Keratinocyte (primary cell): Measurements from ENCODE around the gene HMGCS2. TPM values are rescaled to one million over a fixed set of nuclear protein-coding genes. Genes with fewer than 3 reads are reported as not detected.

Source experiments
- DNase-seq: peaks from one replicate; pipeline ENCODE4 v3.0.0-alpha.2; 2011; ENCODE audit warnings: low read depth, missing footprints, low spot score
- FAIRE-seq: peaks from 2 replicates; lab custom pipeline; 2011; peaks lifted over from hg19 to GRCh38; lab: Jason Lieb, UNC
- H2AFZ ChIP-seq: 2 replicates; pipeline ENCODE4 v1.6.0; 2012; ENCODE audit warnings: low read length, control low read depth, inconsistent platforms; ENCODE audit not compliant: control insufficient read depth
- H3K27ac ChIP-seq: 2 replicates; pipeline ENCODE4 v1.5.1; 2011; ENCODE audit warnings: low read length; ENCODE audit not compliant: control insufficient read depth, insufficient read depth
- H3K27me3 ChIP-seq: 3 replicates; pipeline ENCODE4 v1.6.0; 2011; ENCODE audit warnings: low read length; ENCODE audit not compliant: control insufficient read depth, insufficient read depth; ENCODE audit errors: extremely low read depth
- H3K36me3 ChIP-seq, 2 experiments: 2 replicates in 1 of 2; 3 replicates in 1 of 2; pipeline ENCODE4 v1.5.1; 2011; ENCODE audit warnings: low read length in 2 of 2, mild to moderate bottlenecking in 1 of 2; ENCODE audit not compliant: control insufficient read depth in 2 of 2, insufficient read depth in 2 of 2; ENCODE audit errors: extremely low read depth in 1 of 2
- H3K4me1 ChIP-seq: 3 replicates; pipeline ENCODE4 v1.5.1; 2011; ENCODE audit warnings: low read length; ENCODE audit not compliant: control insufficient read depth, insufficient read depth; ENCODE audit errors: extremely low read depth
- H3K4me2 ChIP-seq: 3 replicates; pipeline ENCODE4 v1.6.0; 2011; ENCODE audit warnings: low read depth, low read length; ENCODE audit not compliant: control insufficient read depth, insufficient read depth; ENCODE audit errors: extremely low read depth
- H3K4me3 ChIP-seq, 3 experiments: fragments of 200-600 bp in 1 of 3; sonication (generic) in 1 of 3; 2 replicates in 2 of 3; 3 replicates in 1 of 3; pipeline ENCODE4 v1.5.1; 2011 to 2016; ENCODE audit warnings: low read length in 3 of 3, mild to moderate bottlenecking in 3 of 3, control low read depth in 2 of 3, inconsistent platforms in 1 of 3, low read depth in 1 of 3, mixed read lengths in 1 of 3, mixed run types in 1 of 3, moderate library complexity in 1 of 3; ENCODE audit not compliant: control insufficient read depth in 2 of 3, insufficient read depth in 2 of 3; ENCODE audit errors: extremely low read depth in 1 of 3
- H3K79me2 ChIP-seq: 2 replicates; pipeline ENCODE4 v1.6.0; 2012; ENCODE audit warnings: low read length; ENCODE audit not compliant: control insufficient read depth, insufficient read depth
- H3K9ac ChIP-seq: 3 replicates; pipeline ENCODE4 v1.6.0; 2011; ENCODE audit warnings: low read length; ENCODE audit not compliant: control insufficient read depth, insufficient read depth; ENCODE audit errors: extremely low read depth
- H3K9me1 ChIP-seq: 3 replicates; pipeline ENCODE4 v1.6.0; 2011; ENCODE audit warnings: low read length; ENCODE audit not compliant: control insufficient read depth, insufficient read depth; ENCODE audit errors: extremely low read depth
- H3K9me3 ChIP-seq: 2 replicates; pipeline ENCODE4 v1.5.1; 2012; ENCODE audit warnings: low read depth, low read length; ENCODE audit not compliant: control insufficient read depth
- H4K20me1 ChIP-seq: 3 replicates; pipeline ENCODE4 v1.6.0; 2011; ENCODE audit warnings: low read length; ENCODE audit not compliant: control insufficient read depth, insufficient read depth; ENCODE audit errors: extremely low read depth
- EZH2 ChIP-seq: IDR thresholded peaks from one replicate; pipeline ENCODE4 v1.6.1; 2012; ENCODE audit warnings: inconsistent platforms, mild to moderate bottlenecking, low read length, moderate library complexity
- dilution Hi-C: fragments of 300-500 bp; cut with MboI; formaldehyde crosslinking; loops from one replicate; pipeline ENCODE4 v1.7.0; 2020; ENCODE audit warnings: low sequenced_read_pairs; ENCODE audit not compliant: extremely low pct_ligation_motif_present
- polyA plus RNA-seq, 5 experiments: library from polyadenylated mRNA; depleted of rRNA in 3 of 5; stranded (reverse) in 3 of 5; stranded (forward) in 1 of 5; unstranded in 1 of 5; fragments of >200 nt; gene quantifications; 1 replicate in 1 of 5; 2 replicates in 3 of 5; 3 replicates in 1 of 5; pipeline versions ENCODE4 v1.2.1 to v1.2.3, GENCODE V29; 2011 to 2012; ENCODE audit warnings: missing spikeins in 2 of 5, low read depth in 1 of 5, low replicate concordance in 1 of 5
- TF ChIP-seq, protein P1 (sequence below), 3 experiments: IDR thresholded peaks in 1 of 3; conservative IDR thresholded peaks in 1 of 3; optimal IDR thresholded peaks in 1 of 3; 2 replicates in 2 of 3; 3 replicates in 1 of 3; pipeline versions ENCODE3 to v1.5.1; 2011; ENCODE audit warnings: low read length in 3 of 3, mild to moderate bottlenecking in 3 of 3, moderate library complexity in 2 of 3, control low read depth in 1 of 3, inconsistent platforms in 1 of 3; ENCODE audit not compliant: insufficient read depth in 2 of 3; ENCODE audit errors: extremely low read depth in 1 of 3

Gene HMGCS2
- polyA plus RNA-seq, 1 donor (not counting 4 experiments of a cell fraction or from before 2014, with no cell fraction given) = not detected

- Histone ChIP-seq H3K27ac (no peak overlapping the region), H3K36me3 (no peaks in the 10 kb centered on the region), H4K20me1 (no peaks in the 10 kb centered on the region), H3K4me2 (no peak overlapping the region), H3K27me3 (peaks cover 4% of the 10 kb centered on the region), H3K9me3 (no peaks in the 10 kb centered on the region), H3K9me1 (no peaks in the 10 kb centered on the region), H3K9ac (no peak overlapping the region), H2AFZ (no peak overlapping the region), H3K79me2 (no peaks in the 10 kb centered on the region), H3K4me3 (no peak overlapping the region), H3K4me1 (peaks cover 3% of the 10 kb centered on the region)
- FAIRE-seq (no peak), DNase-seq (no peak)
- dilution Hi-C loops = no loop called here
- TF ChIP-seq, protein P1, sequence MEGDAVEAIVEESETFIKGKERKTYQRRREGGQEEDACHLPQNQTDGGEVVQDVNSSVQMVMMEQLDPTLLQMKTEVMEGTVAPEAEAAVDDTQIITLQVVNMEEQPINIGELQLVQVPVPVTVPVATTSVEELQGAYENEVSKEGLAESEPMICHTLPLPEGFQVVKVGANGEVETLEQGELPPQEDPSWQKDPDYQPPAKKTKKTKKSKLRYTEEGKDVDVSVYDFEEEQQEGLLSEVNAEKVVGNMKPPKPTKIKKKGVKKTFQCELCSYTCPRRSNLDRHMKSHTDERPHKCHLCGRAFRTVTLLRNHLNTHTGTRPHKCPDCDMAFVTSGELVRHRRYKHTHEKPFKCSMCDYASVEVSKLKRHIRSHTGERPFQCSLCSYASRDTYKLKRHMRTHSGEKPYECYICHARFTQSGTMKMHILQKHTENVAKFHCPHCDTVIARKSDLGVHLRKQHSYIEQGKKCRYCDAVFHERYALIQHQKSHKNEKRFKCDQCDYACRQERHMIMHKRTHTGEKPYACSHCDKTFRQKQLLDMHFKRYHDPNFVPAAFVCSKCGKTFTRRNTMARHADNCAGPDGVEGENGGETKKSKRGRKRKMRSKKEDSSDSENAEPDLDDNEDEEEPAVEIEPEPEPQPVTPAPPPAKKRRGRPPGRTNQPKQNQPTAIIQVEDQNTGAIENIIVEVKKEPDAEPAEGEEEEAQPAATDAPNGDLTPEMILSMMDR (optimal IDR thresholded peaks at IDR 0.05 in 1 of 3, IDR thresholded peaks at IDR 0.05 in 1 of 3, conservative IDR thresholded peaks at IDR 0.05 in 1 of 3; ENCODE audit: extremely low read depth in 1 of 3, insufficient read depth in 2 of 3, low read length in 3 of 3) = no peak
- TF ChIP-seq EZH2 = no peak
Measured at GRCh38 chr1:119752592-119752991, 16.1 kb downstream of the HMGCS2 start.

- Histone ChIP-seq H3K27ac (no peak overlapping the region), H3K9me1 (no peaks in the 10 kb centered on the region), H4K20me1 (no peaks in the 10 kb centered on the region), H3K4me1 (peaks cover 14% of the 10 kb centered on the region), H3K27me3 (peaks cover 4% of the 10 kb centered on the region), H3K9me3 (no peaks in the 10 kb centered on the region), H3K4me3 (no peak overlapping the region), H3K36me3 (peaks cover 0 to 5% of the 10 kb centered on the region in 2 experiments), H3K4me2 (no peak overlapping the region), H2AFZ (no peak overlapping the region), H3K79me2 (no peaks in the 10 kb centered on the region), H3K9ac (no peak overlapping the region)
- dilution Hi-C loops = no loop called here
- no peak for DNase-seq
- TF ChIP-seq EZH2 = no peak
- TF ChIP-seq, protein P1 (optimal IDR thresholded peaks at IDR 0.05 in 1 of 3, IDR thresholded peaks at IDR 0.05 in 1 of 3, conservative IDR thresholded peaks at IDR 0.05 in 1 of 3; ENCODE audit: extremely low read depth in 1 of 3, insufficient read depth in 2 of 3, low read length in 3 of 3) = no peak
- FAIRE-seq = no peak
Measured at GRCh38 chr1:119748040-119748439, 20.7 kb downstream of the HMGCS2 start.
